Stimulated activated CD8-positive, alpha-beta memory T cell treated with anti-CD3 and anti-CD28 coated beads, Interleukin-2, amount 100 ng/mL, for 48 hours (primary cell): ENCODE measurements around the gene NUDT4.
A peak's percentile ranks its signal among the peaks of the same experiment; 100 is the strongest.
"Not testable (repeated sequence)": the region's sequence is repeated elsewhere in the genome, so short reads cannot be mapped to it uniquely, and the experiment has no call there.

ENCODE experiments used
- DNase-seq, 2 donors: peaks; one replicate each; pipeline ENCODE4 v3.0.0-alpha.2; 2020; ENCODE audit warnings: low read depth in 2 of 2

NUDT4 gene

DNA sequence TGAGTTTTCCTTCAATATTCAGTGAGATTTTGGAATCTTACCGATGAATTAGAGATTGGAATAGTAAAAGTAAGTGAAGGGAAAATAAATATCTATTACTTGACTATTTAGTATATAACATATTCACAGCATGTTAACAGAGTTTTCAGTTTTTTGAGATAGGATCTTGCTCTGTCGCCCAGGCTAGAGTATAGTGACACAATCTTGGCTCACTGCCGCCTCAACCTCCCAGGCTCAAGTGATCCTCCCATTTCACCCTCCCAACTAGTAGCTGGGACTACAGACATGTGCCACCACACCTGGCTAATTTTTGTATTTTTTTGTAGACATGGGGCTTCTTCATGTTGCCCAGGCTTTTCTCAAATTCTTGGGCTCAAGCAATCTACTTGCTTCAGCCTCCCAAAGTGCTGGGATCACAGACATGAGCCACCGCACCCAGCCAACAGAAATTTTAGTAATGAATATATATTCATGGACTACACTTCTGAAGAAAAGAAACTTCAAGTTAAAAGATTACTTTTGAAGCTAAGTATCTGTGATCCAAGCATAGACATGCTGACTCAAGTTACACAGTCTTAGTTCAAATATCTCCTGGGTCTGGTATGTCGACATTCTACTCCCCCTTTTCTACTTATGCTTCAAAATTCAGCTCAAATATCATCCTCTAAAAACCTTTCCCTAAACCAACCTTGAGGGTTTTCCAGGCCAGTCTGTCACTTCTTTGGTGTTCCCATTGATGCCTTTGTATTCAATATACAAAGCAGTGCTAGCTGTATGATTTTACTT, 50.2 kb downstream of the NUDT4 start:
- no peak for DNase-seq

GRCh38 chr12:93429448-93429847, 51.7 kb downstream of the NUDT4 start:
- DNase-seq: no peak

GRCh38 chr12:93429852-93430251, 52.1 kb downstream of the NUDT4 start:
- no peak for DNase-seq

GRCh38 chr12:93430280-93430679, 52.6 kb downstream of the NUDT4 start:
- no peak for DNase-seq

DNA sequence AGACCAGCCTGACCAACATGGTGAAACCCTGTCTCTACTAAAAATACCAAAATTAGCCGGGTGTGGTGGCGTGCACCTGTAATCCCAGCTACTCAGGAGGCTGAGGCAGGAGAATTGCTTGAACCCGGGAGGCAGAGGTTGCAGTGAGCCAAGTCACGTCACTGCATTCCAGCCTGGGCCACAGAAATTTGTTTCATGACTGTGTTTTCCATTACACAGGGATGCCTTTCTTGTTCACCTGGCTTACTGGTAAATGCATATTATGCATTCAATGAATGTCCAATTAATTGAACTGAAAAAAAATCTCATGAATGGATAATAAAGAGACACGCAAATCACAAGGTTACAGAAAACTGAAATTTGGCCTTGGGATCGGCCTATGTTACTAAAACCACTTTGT, 54.3 kb downstream of the NUDT4 start:
- not testable (repeated sequence) for DNase-seq

DNA sequence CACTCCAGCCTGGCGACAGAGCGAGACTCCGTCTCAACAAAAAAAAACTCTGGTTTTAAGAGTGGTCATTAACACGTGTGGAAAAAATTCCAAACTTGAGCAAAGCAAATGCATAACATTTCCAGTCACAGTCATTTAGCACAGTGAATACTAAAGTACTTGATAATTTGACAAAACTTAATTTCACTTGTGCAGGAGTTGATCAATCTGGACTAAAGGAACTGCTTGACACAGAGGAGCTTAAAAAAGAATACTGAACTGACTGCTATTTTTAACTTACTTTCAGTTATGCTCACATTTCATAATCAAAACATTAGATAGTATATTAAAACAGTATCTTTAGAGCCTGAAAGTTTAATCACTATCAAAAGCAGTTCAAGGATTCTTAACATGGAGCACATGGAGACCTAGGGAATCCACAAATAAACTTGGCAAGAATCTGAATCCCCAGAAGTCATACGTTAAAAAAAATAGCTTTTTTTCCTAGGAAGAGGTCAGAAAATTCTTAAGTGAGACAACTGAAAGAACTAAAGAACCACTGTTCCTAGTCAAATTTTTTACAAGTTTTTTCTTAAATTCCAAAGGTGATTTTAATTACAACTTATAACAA, 56.6 kb downstream of the NUDT4 start:
- no peak for DNase-seq

- DNase-seq: no peak
Observed at GRCh38 chr12:93438266-93439050, 60.7 kb downstream of the NUDT4 start.

DNA sequence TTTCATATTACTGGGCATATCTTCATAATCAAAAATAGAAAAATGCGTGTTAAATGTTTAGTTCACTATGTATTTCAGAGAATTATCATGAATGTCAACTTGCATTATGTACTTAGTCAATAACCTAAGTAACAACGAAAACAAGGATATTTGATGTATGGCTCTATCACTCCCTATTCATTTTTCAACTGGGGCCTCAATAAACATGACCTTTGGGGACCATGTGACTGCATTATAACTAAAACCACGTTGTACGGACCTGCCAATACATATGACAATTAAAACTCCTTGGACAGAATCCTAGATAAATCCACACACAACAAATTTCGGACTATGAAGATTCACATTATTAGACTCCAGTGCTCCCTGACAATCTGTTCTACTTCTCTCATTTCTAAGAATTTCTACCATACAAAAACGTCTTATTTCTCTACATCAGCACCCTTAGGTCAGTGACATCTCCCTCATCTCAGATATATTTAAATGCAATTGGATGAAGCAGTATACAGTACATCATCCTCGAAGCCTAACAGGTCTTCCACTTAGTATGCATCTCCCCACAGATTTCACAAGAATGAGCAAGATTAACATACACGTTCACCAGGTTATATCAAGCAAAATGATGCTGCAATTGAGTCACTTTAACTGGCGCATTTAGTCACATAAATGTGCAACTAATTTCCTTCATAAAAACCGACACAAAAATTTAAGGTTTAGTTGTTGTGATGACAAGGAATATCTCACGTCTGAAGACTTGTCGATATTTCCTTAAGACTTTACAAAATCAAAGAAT, 62.5 kb downstream of the NUDT4 start:
- no peak for DNase-seq

DNA sequence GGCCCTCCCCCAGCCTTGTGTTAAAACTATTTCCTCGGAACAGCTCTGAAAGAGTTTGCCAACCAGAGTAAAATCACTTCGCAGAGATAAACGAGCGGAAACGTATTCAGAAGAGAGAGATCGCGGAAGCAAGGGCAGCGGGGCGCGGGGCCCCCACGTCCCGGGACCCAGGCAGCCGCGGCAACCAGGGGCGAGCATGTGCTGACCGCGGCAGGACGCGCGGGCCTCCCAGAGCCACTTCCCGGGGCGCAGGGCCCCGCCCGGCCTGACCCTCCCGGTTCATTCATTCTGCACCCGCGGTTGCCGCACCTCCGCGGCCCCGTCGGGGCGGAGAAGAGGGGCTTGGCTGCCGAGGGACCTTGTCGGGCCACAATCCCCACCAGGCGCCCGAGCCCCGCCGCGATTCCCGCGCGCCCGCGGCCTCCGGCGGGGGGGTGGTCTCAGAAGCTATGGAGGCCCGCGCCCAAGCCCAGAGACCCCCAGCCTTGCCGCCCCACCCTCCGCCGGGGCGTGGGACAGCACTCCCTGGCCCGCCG, 63.4 kb downstream of the NUDT4 start:
- peak in 1 of 2 donors; percentile 14 for DNase-seq

GRCh38 chr12:93441617-93442410, 64.1 kb downstream of the NUDT4 start, which contains the start of gene UBE2N:
UBE2N (minus strand) TSS chr12:93441947; CDS start chr12:93441884, 63 bp downstream.
- DNase-seq: peak; percentile 93 to 97

DNA sequence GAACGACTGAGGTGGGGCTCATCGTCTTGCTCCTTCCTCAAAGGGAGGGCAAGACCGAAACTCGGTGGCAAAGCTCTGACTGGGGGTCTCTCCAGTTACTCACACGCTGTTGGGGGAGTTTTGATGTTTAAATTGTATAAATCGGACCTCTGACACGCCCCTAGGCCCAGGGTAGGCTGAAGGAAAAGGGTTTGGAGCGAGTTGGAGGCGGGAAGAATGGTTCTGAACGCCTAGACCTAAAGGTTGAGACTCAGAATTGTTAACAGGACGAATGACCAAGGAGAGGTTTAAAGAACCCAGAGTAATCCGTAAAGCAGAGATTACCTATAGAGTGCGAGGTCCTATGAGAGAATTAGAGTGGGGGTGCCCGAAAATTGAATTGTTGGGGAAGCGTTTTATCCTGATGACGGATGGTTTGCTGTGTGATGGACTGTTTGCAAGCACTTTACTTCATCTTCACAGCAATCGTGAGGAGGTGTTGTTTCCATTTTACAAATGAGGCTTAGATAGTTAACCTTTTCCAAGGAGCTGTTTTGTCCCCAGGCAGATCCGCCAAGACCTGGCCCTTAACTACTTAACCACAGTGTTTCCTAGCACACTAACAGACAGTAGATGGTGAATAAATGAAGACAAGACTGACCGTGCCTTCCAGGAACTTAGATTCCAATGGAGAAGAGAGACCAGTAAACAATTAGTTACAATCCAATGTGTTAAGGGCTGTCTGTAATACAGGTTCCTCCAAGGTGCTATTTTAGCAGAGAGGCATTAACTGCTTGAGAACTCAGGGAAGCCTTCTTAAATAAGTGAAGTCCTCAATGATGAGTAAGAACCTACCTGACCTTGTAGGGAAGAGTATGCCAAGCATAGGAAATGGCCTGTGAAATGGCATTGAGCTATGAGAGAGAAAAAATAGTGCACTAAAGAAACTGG, 65.0 kb downstream of the NUDT4 start:
- DNase-seq: no peak

- no peak for DNase-seq
Observed at GRCh38 chr12:93443576-93443975, 65.9 kb downstream of the NUDT4 start.

DNA sequence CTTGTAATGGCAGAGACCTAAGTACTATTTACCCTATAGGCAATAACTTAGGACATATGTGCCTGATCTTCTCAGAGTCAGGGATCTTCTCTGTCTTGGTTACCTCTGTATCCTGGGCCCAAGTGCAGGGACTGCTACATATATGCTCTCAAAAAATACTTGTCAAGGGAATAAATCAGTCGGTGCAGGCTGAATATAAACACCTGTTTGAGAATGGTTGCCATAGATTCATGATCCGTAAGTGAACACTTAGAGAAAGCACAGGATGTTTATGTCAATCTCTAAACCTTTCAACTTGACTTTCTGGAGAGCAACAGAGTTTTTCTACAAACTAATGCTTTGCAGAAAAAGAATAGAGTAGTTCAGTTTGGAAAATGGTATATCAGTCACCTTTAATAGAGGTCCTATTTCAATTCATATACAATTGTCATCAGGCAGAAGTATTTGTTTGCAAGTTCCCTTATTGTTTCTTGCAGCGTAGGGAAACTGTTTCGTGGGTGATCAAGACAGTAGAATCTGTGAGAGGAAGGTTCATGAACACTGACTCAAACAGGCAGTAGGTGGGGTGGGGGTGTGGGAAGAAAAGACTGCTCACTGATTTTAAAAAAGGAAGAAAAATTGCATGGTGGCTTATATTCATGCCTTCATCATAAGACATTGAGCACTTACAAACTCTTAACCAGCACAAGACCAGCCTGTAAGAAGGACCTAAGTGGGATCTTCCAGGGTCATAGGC, 70.0 kb downstream of the NUDT4 start:
- DNase-seq: no peak

- DNase-seq: no peak
Observed at GRCh38 chr12:93448796-93449195, 71.1 kb downstream of the NUDT4 start.

GRCh38 chr12:93449277-93449676, 71.6 kb downstream of the NUDT4 start:
- DNase-seq: no peak

GRCh38 chr12:93451423-93452158, 73.9 kb downstream of the NUDT4 start:
- DNase-seq: no peak

- no peak for DNase-seq
Observed at GRCh38 chr12:93453633-93454032, 75.9 kb downstream of the NUDT4 start.

- no peak for DNase-seq
Observed at GRCh38 chr12:93456077-93456476, 78.4 kb downstream of the NUDT4 start.
